ENCODE results near the gene GRIPAP1. TPM values are rescaled to one million over a fixed set of nuclear protein-coding genes. Genes with fewer than 3 reads are reported as not detected.

The GRIPAP1 gene
- total and polyA plus RNA-seq, 2 of the 13 experiments (the other 11 are each of a cell fraction or from before 2014, with no cell fraction given), result 16.1 to 22.6 TPM

- TF ChIP-seq ZBTB49 (CRISPR knock-in tag; IDR thresholded peaks at IDR 0.05; ENCODE audit: borderline replicate concordance), result no peak
- TF ChIP-seq ZNF563 (CRISPR knock-in tag; IDR thresholded peaks at IDR 0.05), result no peak
- TF ChIP-seq ZNF589 (CRISPR knock-in tag; conservative IDR thresholded peaks at IDR 0.05), result no peak
- TF ChIP-seq ZNF275 (CRISPR knock-in tag; IDR thresholded peaks at IDR 0.05; ENCODE audit: borderline replicate concordance), result no peak
- TF ChIP-seq ZNF451 (CRISPR knock-in tag; IDR thresholded peaks at IDR 0.05), result no peak
- TF ChIP-seq ZFP36L1 (CRISPR knock-in tag; IDR thresholded peaks at IDR 0.05), result no peak
- TF ChIP-seq ZNF674 (CRISPR knock-in tag; IDR thresholded peaks at IDR 0.05; ENCODE audit: low read depth), result no peak
Observed at GRCh38 chrX:48935301-48935670, 66.8 kb downstream of the GRIPAP1 start (continued).

- no peak overlapping the region for H3K27ac ChIP-seq (ENCODE audit: extremely low read length, insufficient read depth, low read length)
- intact Hi-C loops (cut with micrococcal nuclease; ENCODE audit: unreplicated experiment), result no loop called here
- DNase-seq (ENCODE audit: low spot score), result no peak
- H4K20me1 ChIP-seq (ENCODE audit: insufficient read depth, low read length), result no peaks in the 10 kb centered on the region
- ChIA-PET CTCF (ENCODE audit: low intra/inter-chr PET ratio, low total read pairs) (no interaction called here), POLR2A (no interaction called here)
- no peak overlapping the region for H3K4me2 ChIP-seq (ENCODE audit: low read depth, low read length)
- H3K9me3 ChIP-seq (ENCODE audit: low read length), result no peaks in the 10 kb centered on the region
- H3K36me3 ChIP-seq (replicated peaks in 1 of 2; ENCODE audit: control insufficient read depth in 1 of 2, insufficient read depth in 2 of 2, low read length in 2 of 2), result peaks cover 5 to 27% of the 10 kb centered on the region in 2 experiments; a peak in 4 of 5 replicates
- no peak overlapping the region for H3K9ac ChIP-seq (ENCODE audit: insufficient read depth, low read depth, low read length)
- no peak for ATAC-seq
- peaks cover 11% of the 10 kb centered on the region for H3K79me2 ChIP-seq (ENCODE audit: insufficient read depth, low read length)
- no peak overlapping the region for H3K4me3 ChIP-seq (replicated peaks in 1 of 3; ENCODE audit: insufficient read depth in 1 of 3, low read depth in 2 of 3, low read length in 3 of 3)
- no peak for TF ChIP-seq SALL2 (CRISPR knock-in tag; IDR thresholded peaks at IDR 0.05)
- no peak for TF ChIP-seq PAF1 (CRISPR knock-in tag; IDR thresholded peaks at IDR 0.05)
- no peak for TF ChIP-seq JDP2 (CRISPR knock-in tag; IDR thresholded peaks at IDR 0.05; ENCODE audit: borderline replicate concordance)
- TF ChIP-seq PBX2 (CRISPR knock-in tag; IDR thresholded peaks at IDR 0.05), result no peak
- no peak for TF ChIP-seq CBFB (CRISPR knock-in tag; IDR thresholded peaks at IDR 0.05)
- no peak for TF ChIP-seq ZSCAN22 (CRISPR knock-in tag; IDR thresholded peaks at IDR 0.05)
- TF ChIP-seq TSC22D2 (CRISPR knock-in tag; IDR thresholded peaks at IDR 0.05; ENCODE audit: borderline replicate concordance), result no peak
- no peak for TF ChIP-seq SUZ12 (IDR thresholded peaks at IDR 0.05; ENCODE audit: low read depth, low read length)
- no peak for TF ChIP-seq ELF4 (CRISPR knock-in tag; IDR thresholded peaks at IDR 0.05; ENCODE audit: borderline replicate concordance)
- no peak for TF ChIP-seq ZNF674 (CRISPR knock-in tag; IDR thresholded peaks at IDR 0.05; ENCODE audit: low read depth)
- no peak for TF ChIP-seq ZSCAN25 (CRISPR knock-in tag; IDR thresholded peaks at IDR 0.05)
- no peak for TF ChIP-seq MXI1 (IDR thresholded peaks at IDR 0.05; ENCODE audit: borderline replicate concordance, low read depth, low read length)
- BruUV-seq (replicated peaks), result no TSS peak
- H3K27me3 ChIP-seq (ENCODE audit: control insufficient read depth in 1 of 2, insufficient read depth in 2 of 2, low read length in 2 of 2), result no peaks in the 10 kb centered on the region
- no peak for FAIRE-seq
- in situ Hi-C loops (cut with HindIII; ENCODE audit: extremely low pct_ligation_motif_present, low pct_unique_long_range_greater_than_20kb), result no loop called here
- H3K4me1 ChIP-seq (ENCODE audit: insufficient read depth, low read length), result no peaks in the 10 kb centered on the region
- 100% methylated on average over 6 of the region's 7 CpGs for WGBS (ENCODE audit: low lambda C conversion rate)
- no peak overlapping the region for H2AFZ ChIP-seq (ENCODE audit: low read length)
Observed at GRCh38 chrX:48934581-48935300, 67.3 kb downstream of the GRIPAP1 start.
